ENCODE results near the gene ARHGAP6. TPM values are rescaled to one million over a fixed set of nuclear protein-coding genes. Genes with fewer than 3 reads are reported as not detected.

The ARHGAP6 gene
- total and polyA plus RNA-seq, 2 experiments from 2014 or later: 0.26 to 0.59 TPM

DNA sequence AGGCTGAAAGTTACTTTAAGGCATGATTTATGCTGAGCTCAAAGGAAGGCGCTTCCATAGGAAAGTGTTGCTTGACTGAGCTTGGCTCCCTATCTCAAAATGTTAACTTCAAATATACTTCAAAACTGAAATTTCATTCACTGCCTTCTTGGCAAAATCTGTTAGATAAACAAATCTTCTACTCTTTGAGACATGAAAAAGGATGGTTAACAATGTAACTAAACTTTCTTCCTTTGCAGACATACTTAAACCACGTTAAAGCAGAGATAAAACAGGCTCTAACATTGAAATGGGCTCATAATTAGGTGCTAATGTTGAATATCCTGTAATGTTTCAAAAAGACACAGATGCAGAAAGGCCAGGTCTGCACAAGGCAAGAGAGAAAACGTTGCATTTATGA, 262.1 kb downstream of the ARHGAP6 start (continued):
- TF ChIP-seq, protein P1, sequence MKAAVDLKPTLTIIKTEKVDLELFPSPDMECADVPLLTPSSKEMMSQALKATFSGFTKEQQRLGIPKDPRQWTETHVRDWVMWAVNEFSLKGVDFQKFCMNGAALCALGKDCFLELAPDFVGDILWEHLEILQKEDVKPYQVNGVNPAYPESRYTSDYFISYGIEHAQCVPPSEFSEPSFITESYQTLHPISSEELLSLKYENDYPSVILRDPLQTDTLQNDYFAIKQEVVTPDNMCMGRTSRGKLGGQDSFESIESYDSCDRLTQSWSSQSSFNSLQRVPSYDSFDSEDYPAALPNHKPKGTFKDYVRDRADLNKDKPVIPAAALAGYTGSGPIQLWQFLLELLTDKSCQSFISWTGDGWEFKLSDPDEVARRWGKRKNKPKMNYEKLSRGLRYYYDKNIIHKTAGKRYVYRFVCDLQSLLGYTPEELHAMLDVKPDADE (IDR thresholded peaks at IDR 0.05): no peak
- TF ChIP-seq, protein P2, sequence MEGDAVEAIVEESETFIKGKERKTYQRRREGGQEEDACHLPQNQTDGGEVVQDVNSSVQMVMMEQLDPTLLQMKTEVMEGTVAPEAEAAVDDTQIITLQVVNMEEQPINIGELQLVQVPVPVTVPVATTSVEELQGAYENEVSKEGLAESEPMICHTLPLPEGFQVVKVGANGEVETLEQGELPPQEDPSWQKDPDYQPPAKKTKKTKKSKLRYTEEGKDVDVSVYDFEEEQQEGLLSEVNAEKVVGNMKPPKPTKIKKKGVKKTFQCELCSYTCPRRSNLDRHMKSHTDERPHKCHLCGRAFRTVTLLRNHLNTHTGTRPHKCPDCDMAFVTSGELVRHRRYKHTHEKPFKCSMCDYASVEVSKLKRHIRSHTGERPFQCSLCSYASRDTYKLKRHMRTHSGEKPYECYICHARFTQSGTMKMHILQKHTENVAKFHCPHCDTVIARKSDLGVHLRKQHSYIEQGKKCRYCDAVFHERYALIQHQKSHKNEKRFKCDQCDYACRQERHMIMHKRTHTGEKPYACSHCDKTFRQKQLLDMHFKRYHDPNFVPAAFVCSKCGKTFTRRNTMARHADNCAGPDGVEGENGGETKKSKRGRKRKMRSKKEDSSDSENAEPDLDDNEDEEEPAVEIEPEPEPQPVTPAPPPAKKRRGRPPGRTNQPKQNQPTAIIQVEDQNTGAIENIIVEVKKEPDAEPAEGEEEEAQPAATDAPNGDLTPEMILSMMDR (conservative IDR thresholded peaks at IDR 0.05; ENCODE audit: low read depth in 2 of 2): no peak
- TF ChIP-seq ZNF114 (CRISPR knock-in tag; IDR thresholded peaks at IDR 0.05) (no peak), EZH2phosphoT487 (IDR thresholded peaks at IDR 0.05; ENCODE audit: unreplicated experiment) (no peak), NANOG (IDR thresholded peaks at IDR 0.05; ENCODE audit: borderline replicate concordance) (no peak)

DNA sequence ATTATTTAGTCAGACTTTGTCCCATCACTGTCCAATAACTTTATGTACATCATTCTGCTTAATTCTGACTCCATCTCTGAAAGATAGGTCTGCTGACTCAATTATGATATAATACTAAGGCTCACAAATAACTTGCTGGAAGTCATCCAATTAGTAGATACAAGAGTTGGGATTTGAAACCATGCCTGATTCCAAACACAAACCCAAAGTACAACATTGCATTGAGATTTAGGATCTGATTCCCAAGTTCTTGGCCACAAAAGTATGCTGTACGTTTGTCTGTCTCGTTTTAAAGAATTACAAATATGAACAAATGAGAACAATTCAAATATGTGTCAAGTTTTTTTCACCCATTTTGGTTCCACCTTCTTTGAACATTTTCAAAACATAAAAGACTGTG, 263.8 kb downstream of the ARHGAP6 start:
- Histone ChIP-seq H3K4me2 (no peak overlapping the region), H3K27me3 (ENCODE audit: insufficient read depth) (no peaks in the 10 kb centered on the region), H3K79me2 (replicated peaks; ENCODE audit: insufficient read depth) (no peaks in the 10 kb centered on the region), H3F3A (replicated peaks; ENCODE audit: low read depth) (no peaks in the 10 kb centered on the region), H4K20me1 (replicated peaks; ENCODE audit: insufficient read depth) (no peaks in the 10 kb centered on the region), H3K9me2 (ENCODE audit: insufficient read depth) (no peaks in the 10 kb centered on the region), H3K27ac (ENCODE audit: low read depth) (no peak overlapping the region), H3K4me1 (ENCODE audit: insufficient read depth) (no peaks in the 10 kb centered on the region), H3K4me3 (no peak overlapping the region), H2AFZ (no peak overlapping the region), H3K36me3 (ENCODE audit: insufficient read depth) (no peaks in the 10 kb centered on the region)
- ATAC-seq (no peak), DNase-seq (ENCODE audit: low spot score) (no peak)
- Mint-ChIP-seq H3K27ac (no peak overlapping the region), H3K4me1 (no peaks in the 10 kb centered on the region), H3K27me3 (ENCODE audit: insufficient read depth, low read depth, poor library complexity) (no peaks in the 10 kb centered on the region), H3K36me3 (ENCODE audit: low read depth) (no peaks in the 10 kb centered on the region), H3K9me3 (no peaks in the 10 kb centered on the region), H3K4me3 (no peak overlapping the region)
- TF ChIP-seq, protein P1 (IDR thresholded peaks at IDR 0.05): no peak
- no peak for TF ChIP-seq NANOG (IDR thresholded peaks at IDR 0.05; ENCODE audit: borderline replicate concordance)

DNA sequence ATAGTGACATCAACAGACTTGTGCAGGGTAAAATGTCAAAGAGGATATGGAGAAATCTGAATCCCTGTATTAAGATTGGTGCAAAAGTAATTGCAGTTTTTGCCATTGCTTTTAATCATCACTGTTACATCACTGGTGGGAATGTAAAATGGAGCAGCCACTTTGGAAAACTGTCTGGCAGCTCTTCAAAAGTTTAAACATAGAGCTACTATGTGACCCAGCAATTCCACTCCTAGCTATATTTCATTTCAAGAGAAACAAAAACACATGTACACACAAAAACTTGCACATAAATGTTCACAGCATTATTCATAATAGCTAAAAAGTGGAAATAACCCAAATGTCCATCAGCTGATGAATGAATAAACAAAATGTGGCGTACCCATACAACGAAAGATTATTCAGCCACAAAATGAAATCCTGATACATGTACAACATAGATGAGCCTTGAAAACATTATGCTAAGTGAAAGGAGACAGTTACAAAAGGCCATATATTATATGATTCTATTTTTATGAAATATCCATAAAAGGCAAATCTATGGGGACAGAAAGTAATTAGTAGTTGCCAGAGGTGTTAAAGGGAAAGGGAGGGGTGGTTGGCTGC, 266.1 kb downstream of the ARHGAP6 start:
- Histone ChIP-seq H3K27me3 (ENCODE audit: insufficient read depth) (no peaks in the 10 kb centered on the region), H3K4me3 (no peak overlapping the region), H4K20me1 (replicated peaks; ENCODE audit: insufficient read depth) (no peaks in the 10 kb centered on the region), H2AFZ (no peak overlapping the region), H3K79me2 (replicated peaks; ENCODE audit: insufficient read depth) (no peaks in the 10 kb centered on the region), H3K27ac (ENCODE audit: low read depth) (no peak overlapping the region), H3K36me3 (ENCODE audit: insufficient read depth) (no peaks in the 10 kb centered on the region), H3F3A (replicated peaks; ENCODE audit: low read depth) (no peaks in the 10 kb centered on the region), H3K4me2 (no peak overlapping the region), H3K9me2 (ENCODE audit: insufficient read depth) (no peaks in the 10 kb centered on the region), H3K4me1 (ENCODE audit: insufficient read depth) (no peaks in the 10 kb centered on the region)
- H3K36me3 Mint-ChIP-seq (ENCODE audit: low read depth): no peaks in the 10 kb centered on the region
- H3K9me3 Mint-ChIP-seq: no peaks in the 10 kb centered on the region
- H3K27ac Mint-ChIP-seq: no peak overlapping the region
- TF ChIP-seq JUNB (IDR thresholded peaks at IDR 0.05; ENCODE audit: unreplicated experiment) (no peak), ZNF331 (CRISPR knock-in tag; IDR thresholded peaks at IDR 0.05; ENCODE audit: low read depth) (no peak), NANOG (IDR thresholded peaks at IDR 0.05; ENCODE audit: borderline replicate concordance) (no peak)
- TF ChIP-seq, protein P2 (conservative IDR thresholded peaks at IDR 0.05; ENCODE audit: low read depth in 2 of 2): no peak
- H3K4me1 Mint-ChIP-seq: no peaks in the 10 kb centered on the region
- H3K27me3 Mint-ChIP-seq (ENCODE audit: insufficient read depth, low read depth, poor library complexity): no peaks in the 10 kb centered on the region
- no peak overlapping the region for H3K4me3 Mint-ChIP-seq
- no peak for DNase-seq (ENCODE audit: low spot score)
- ATAC-seq: no peak
